ENCODE data around the gene SESN1.
"Not testable (repeated sequence)": the region's sequence is repeated elsewhere in the genome, so short reads cannot be mapped to it uniquely, and the experiment has no call there.

Gene SESN1

GRCh38 chr6:109094416-109095035, at the start of gene SESN1:
SESN1 (minus strand) TSS chr6:109094846; CDS start chr6:109094073, 773 bp downstream.
- DNase-seq: peak; percentile 92

GRCh38 chr6:109143191-109143590, 48.5 kb upstream of the SESN1 start:
- H3K9me3 ChIP-seq (ENCODE audit: severe bottlenecking): no peaks in the 10 kb centered on the region
- DNase-seq: no peak
- no peak for TF ChIP-seq CTCF (IDR thresholded peaks at IDR 0.05; ENCODE audit: low read depth, low read length)
- H3K27ac ChIP-seq: no peak overlapping the region
- peaks cover 4% of the 10 kb centered on the region for H3K36me3 ChIP-seq
- no peak overlapping the region for H3K4me3 ChIP-seq (ENCODE audit: low read depth, low read length)
- no peaks in the 10 kb centered on the region for H3K27me3 ChIP-seq (ENCODE audit: insufficient read depth, low read depth, severe bottlenecking)

More at GRCh38 chr6:109094416-109095035, at the start of gene SESN1:
- TF ChIP-seq CTCF (IDR thresholded peaks at IDR 0.05; ENCODE audit: low read depth, low read length): no peak
- H3K4me3 ChIP-seq (ENCODE audit: low read depth, low read length): peak within 1 kb of the TSS; percentile 92
- H3K27me3 ChIP-seq (ENCODE audit: insufficient read depth, low read depth, severe bottlenecking): no peaks in the 10 kb centered on the region
- no peaks in the 10 kb centered on the region for H3K9me3 ChIP-seq (ENCODE audit: severe bottlenecking)
- H3K36me3 ChIP-seq: peaks cover 4% of the 10 kb centered on the region
- peak within 1 kb of the TSS; percentile 99 for H3K27ac ChIP-seq

GRCh38 chr6:109142067-109142466, 47.4 kb upstream of the SESN1 start:
- H3K36me3 ChIP-seq; H3K9me3 ChIP-seq (ENCODE audit: severe bottlenecking); H3K4me3 ChIP-seq (ENCODE audit: low read depth, low read length); H3K27ac ChIP-seq; DNase-seq; H3K27me3 ChIP-seq (ENCODE audit: insufficient read depth, low read depth, severe bottlenecking): not testable (repeated sequence)

GRCh38 chr6:109139109-109139508, 44.5 kb upstream of the SESN1 start:
- Histone ChIP-seq H3K4me3 (ENCODE audit: low read depth, low read length) (no peak overlapping the region), H3K27ac (no peak overlapping the region), H3K9me3 (ENCODE audit: severe bottlenecking) (no peaks in the 10 kb centered on the region), H3K27me3 (ENCODE audit: insufficient read depth, low read depth, severe bottlenecking) (no peaks in the 10 kb centered on the region), H3K36me3 (peaks cover 4% of the 10 kb centered on the region)
- no peak for DNase-seq
- TF ChIP-seq CTCF (IDR thresholded peaks at IDR 0.05; ENCODE audit: low read depth, low read length): no peak

- H3K27ac ChIP-seq; H3K27me3 ChIP-seq (ENCODE audit: insufficient read depth, low read depth, severe bottlenecking); DNase-seq; H3K36me3 ChIP-seq; H3K4me3 ChIP-seq (ENCODE audit: low read depth, low read length); H3K9me3 ChIP-seq (ENCODE audit: severe bottlenecking): not testable (repeated sequence)
Observed at GRCh38 chr6:109136530-109136929, 41.9 kb upstream of the SESN1 start.

- not testable (repeated sequence) for H3K36me3 ChIP-seq; H3K27ac ChIP-seq; H3K9me3 ChIP-seq (ENCODE audit: severe bottlenecking); H3K4me3 ChIP-seq (ENCODE audit: low read depth, low read length); DNase-seq; H3K27me3 ChIP-seq (ENCODE audit: insufficient read depth, low read depth, severe bottlenecking)
Observed at GRCh38 chr6:109136039-109136438, 41.4 kb upstream of the SESN1 start.

- H3K36me3 ChIP-seq; H3K27ac ChIP-seq; DNase-seq; H3K27me3 ChIP-seq (ENCODE audit: insufficient read depth, low read depth, severe bottlenecking); H3K4me3 ChIP-seq (ENCODE audit: low read depth, low read length); H3K9me3 ChIP-seq (ENCODE audit: severe bottlenecking): not testable (repeated sequence)
Observed at GRCh38 chr6:109135600-109135999, 41.0 kb upstream of the SESN1 start.

- Histone ChIP-seq H3K9me3 (ENCODE audit: severe bottlenecking) (no peaks in the 10 kb centered on the region), H3K36me3 (no peaks in the 10 kb centered on the region; the same call in 1 of the 2 replicates), H3K27ac (no peak overlapping the region), H3K4me3 (ENCODE audit: low read depth, low read length) (no peak overlapping the region), H3K27me3 (ENCODE audit: insufficient read depth, low read depth, severe bottlenecking) (no peaks in the 10 kb centered on the region)
- no peak for TF ChIP-seq CTCF (IDR thresholded peaks at IDR 0.05; ENCODE audit: low read depth, low read length)
- DNase-seq: no peak
Observed at GRCh38 chr6:109130065-109130464, 35.4 kb upstream of the SESN1 start.

Measured in WERI-Rb-1 (cell line).